ENCODE data around the gene FANCB.

DNA sequence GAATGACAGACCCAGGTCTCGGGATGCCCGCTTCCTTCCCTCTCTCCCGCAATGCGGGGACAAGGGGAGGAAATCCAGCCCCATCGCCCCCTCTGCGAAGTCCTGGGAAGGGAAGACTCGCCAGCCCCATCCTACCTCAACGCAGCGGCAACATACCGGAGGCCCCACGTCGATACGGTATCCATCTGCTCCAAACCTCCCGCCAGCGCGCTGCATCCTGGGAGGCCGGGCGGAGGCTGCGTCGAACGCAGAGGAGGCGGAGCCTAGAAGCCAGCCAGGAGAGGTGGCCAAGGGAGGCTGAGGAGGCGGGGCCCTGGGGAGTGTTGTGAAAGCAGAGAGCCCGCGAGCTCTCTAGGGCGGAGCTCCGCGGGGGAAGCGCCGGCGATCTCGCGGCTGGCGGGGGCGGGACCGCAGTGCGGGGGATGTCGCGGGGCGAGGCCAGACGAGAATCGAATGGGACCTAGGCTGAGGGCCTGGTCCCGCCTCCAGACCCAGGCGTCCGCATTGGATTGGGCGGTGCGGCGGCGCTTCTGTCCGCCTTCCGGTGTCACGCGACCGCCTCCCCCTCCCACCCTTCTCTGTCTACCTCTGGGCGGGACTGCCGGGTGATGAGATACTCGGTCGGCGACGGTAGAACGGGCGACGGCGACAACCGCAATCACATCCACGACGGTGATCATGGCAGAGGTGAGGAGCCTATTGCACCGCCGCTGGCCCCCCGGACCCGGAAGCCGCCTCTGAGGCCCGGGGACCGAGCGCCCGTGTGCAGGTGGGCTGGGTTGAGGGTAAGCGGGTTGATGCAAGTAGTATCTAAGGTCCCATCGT is at the start of gene FANCB, which contains the start of gene MOSPD2:
- TF ChIP-seq CTCF (conservative IDR thresholded peaks at IDR 0.05; ENCODE audit: low read depth, low read length) (no peak), MAFK (IDR thresholded peaks at IDR 0.05; ENCODE audit: low read depth, low read length) (no peak)
